Measurements from ENCODE around the gene CHST1.

CHST1 gene

GRCh38 chr11:45655347-45655756 is 10.1 kb downstream of the CHST1 start:
- TF ChIP-seq CTCF (IDR thresholded peaks at IDR 0.05; ENCODE audit: low read depth, low read length, missing control alignments), result peak; percentile 98
- DNase-seq (ENCODE audit: low read depth), result peak; percentile 41
- no peak overlapping the region for H3K4me3 ChIP-seq (ENCODE audit: low read depth, low read length)
- in situ Hi-C loops (cut with HindIII; ENCODE audit: low sequenced_read_pairs), result no loop called here

GRCh38 chr11:45655012-45655283 is 10.5 kb downstream of the CHST1 start:
- no peak for TF ChIP-seq CTCF (IDR thresholded peaks at IDR 0.05; ENCODE audit: low read depth, low read length, missing control alignments)
- no peak overlapping the region for H3K4me3 ChIP-seq (ENCODE audit: low read depth, low read length)
- no peak for DNase-seq (ENCODE audit: low read depth)
- in situ Hi-C loops (cut with HindIII; ENCODE audit: low sequenced_read_pairs), result no loop called here

GRCh38 chr11:45654231-45655011 is 11.0 kb downstream of the CHST1 start:
- H3K4me3 ChIP-seq (ENCODE audit: low read depth, low read length), result no peak overlapping the region
- in situ Hi-C loops (cut with HindIII; ENCODE audit: low sequenced_read_pairs), result no loop called here
- no peak for DNase-seq (ENCODE audit: low read depth)
- TF ChIP-seq CTCF (IDR thresholded peaks at IDR 0.05; ENCODE audit: low read depth, low read length, missing control alignments), result no peak

GRCh38 chr11:45653277-45653676 is 12.1 kb downstream of the CHST1 start:
- no peak for DNase-seq (ENCODE audit: low read depth)
- in situ Hi-C loops (cut with HindIII; ENCODE audit: low sequenced_read_pairs), result no loop called here
- TF ChIP-seq CTCF (IDR thresholded peaks at IDR 0.05; ENCODE audit: low read depth, low read length, missing control alignments), result no peak
- no peak overlapping the region for H3K4me3 ChIP-seq (ENCODE audit: low read depth, low read length)

GRCh38 chr11:45652781-45653180 is 12.6 kb downstream of the CHST1 start:
- no peak for TF ChIP-seq CTCF (IDR thresholded peaks at IDR 0.05; ENCODE audit: low read depth, low read length, missing control alignments)
- DNase-seq (ENCODE audit: low read depth), result no peak
- in situ Hi-C loops (cut with HindIII; ENCODE audit: low sequenced_read_pairs), result no loop called here
- H3K4me3 ChIP-seq (ENCODE audit: low read depth, low read length), result no peak overlapping the region

GRCh38 chr11:45651841-45652749 is 13.3 kb downstream of the CHST1 start:
- DNase-seq (ENCODE audit: low read depth), result no peak
- in situ Hi-C loops (cut with HindIII; ENCODE audit: low sequenced_read_pairs), result no loop called here
- no peak for TF ChIP-seq CTCF (IDR thresholded peaks at IDR 0.05; ENCODE audit: low read depth, low read length, missing control alignments)
- no peak overlapping the region for H3K4me3 ChIP-seq (ENCODE audit: low read depth, low read length)

All from astrocyte of the cerebellum (primary cell).